NOMO-1 (cell line): ENCODE measurements around the gene WDFY2.

Experiments used
- DNase-seq, 2 experiments: peaks; one replicate each; lab custom pipeline; 2025; ENCODE audit not compliant: unreplicated experiment in 2 of 2; lab: John Stamatoyannopoulos, UW

WDFY2 gene

DNA sequence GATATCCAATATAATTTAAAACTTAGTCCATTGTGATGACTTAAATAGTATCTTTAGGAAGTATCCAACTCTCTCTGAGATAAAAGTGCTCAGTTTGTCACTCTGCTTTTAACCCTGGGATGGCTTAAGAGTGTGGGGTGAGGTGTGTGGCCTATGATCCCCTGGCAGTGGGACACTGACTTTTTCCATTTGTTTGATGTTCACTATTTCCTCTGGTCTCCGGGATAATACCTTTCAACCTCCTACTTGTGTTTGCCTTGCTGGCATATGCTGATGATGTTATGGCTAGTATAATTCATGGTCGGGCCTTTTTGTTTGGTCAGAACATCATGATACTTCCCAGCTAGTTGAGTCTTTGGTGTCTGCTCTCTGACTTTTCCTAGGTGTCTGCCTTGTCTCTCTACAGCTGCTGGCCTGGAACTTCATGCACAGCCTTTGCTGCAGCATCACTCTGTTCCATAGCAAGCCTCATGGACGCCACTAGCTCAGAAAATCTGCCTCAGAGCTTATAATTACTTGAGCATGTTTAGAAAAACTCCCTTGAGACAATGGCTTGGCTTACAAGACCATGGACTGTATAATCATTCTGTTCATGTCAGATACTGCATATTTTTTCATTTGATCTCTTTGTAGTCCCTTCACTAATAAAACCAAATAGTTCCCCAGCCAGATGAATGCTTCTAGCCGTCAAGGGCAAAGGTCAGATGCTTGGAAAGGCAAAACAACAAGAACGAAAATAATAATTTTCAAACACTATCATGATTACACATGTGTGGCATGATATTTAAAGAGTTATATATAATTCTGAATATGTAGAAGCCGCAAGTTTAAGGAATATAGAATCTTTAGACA lies 75.2 kb downstream of the WDFY2 start:
- no peak for DNase-seq

DNA sequence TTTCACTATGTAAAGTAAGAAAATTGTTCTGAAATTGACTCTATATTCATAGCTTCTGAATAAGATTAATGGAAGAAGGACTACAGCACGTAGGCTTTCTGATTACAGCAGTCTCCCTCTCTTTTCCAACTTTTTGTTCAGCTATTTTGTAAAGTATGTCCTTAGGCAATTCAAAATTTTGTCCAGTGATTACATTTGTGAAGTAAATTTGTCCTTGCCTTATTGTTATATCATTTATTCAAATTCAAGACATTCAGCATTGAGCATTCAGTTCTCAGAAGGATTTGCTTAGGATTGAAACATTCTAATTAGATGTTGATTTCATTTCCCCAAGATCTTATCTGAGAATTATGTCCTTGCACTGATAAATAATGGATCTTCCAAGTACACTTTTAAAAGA lies 76.6 kb downstream of the WDFY2 start:
- DNase-seq: no peak

DNA sequence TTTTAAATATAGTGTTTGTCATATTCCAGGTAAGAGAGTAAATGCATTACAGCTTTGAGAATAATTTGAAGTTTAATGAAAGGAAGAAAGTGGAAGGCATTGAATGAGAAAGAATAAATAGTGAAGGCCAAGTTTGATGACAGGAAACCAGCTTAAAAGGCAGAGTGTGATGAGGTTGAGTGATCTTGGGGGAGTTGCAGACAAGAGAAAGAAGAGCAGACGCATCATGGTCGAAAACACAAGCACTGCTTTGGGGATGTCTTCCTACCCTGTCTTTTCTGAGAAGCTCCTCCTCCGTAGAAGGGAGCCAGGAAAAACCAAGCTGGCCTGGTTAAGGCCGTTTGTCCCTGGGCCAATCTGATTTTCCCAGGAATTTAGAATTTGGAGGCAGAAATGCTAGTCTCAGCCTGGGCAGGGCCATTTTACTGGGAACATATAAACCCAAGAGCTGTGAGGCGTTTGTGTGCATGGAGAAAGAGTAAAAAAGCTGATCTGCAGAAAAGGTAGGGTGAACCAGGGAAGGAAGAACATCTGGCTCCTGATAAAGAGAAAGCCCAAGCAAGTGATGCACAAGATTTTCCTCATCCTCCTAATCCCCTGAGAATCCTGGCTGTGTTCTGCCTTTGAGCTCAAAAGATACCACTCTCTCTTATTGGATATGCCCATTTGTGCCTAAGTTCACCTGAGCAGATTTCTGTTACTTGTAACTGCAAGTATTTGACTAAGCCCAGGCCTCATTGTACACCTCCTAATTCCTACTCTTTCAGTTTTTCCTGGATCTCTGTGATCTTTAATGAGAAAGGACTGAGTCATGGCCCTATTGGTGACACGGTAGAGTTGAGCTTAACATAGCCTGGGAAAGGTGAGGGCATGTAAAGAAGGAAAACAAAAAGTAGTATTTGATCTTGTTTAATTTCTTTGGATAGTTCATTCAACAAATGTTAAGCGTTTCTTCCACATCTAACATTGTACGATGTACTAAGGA lies 80.0 kb downstream of the WDFY2 start:
- no peak for DNase-seq

DNA sequence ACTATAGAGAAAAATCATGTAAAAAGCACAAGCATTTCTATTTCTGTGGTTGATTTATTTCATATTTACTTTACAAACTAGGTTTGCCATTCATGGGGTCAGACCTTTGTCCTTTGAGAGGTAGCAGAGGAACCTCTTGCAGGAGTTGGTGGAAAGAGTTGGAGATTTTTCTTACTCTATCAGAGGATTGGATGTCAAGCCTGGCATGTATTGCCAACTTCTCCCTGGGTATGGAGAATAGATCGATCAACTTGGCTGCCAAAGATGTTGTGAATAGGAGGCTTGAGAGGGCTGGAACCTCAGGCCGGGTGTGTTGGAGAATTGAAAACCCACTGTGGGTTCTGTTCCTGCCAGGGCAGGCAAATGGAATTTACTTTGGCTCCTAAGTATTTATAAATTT lies 81.2 kb downstream of the WDFY2 start:
- no peak for DNase-seq

DNA sequence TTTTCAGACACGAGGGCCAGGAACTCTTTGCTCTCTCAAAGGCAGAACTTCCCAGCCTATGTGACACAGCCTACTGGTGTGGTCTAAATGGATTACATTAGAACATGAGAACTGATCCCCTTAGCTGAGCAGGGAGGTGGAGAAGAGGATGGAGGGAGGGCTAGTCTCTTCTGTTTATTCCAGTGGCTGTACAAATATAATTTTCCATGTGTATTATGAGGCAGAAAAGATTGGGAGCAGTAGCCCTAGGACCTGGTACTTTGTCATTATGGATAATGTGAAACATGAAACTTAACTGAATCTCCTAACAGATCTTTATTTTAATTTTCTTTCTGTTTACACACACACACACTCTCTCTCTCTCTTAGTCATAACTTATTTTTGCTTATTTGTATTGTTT lies 82.1 kb downstream of the WDFY2 start:
- no peak for DNase-seq

DNA sequence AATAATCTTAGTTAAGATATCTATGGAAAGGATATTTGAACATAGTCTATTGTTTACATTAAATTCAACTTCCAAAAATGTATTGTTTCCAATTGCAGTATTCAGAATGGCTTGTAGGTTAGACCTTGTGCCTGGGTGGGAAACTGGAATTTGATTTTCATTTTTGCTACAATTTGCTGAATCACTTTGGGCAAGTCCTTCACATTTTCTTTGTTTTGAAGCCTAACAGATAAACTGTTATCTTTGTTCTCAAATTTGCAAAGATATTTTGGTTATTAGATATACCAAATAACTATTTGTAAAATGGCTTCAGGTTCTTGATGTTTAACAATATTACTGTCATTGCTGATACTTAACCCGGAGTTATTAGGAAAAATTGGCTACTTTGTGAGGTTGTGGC lies 82.6 kb downstream of the WDFY2 start:
- no peak for DNase-seq

DNA sequence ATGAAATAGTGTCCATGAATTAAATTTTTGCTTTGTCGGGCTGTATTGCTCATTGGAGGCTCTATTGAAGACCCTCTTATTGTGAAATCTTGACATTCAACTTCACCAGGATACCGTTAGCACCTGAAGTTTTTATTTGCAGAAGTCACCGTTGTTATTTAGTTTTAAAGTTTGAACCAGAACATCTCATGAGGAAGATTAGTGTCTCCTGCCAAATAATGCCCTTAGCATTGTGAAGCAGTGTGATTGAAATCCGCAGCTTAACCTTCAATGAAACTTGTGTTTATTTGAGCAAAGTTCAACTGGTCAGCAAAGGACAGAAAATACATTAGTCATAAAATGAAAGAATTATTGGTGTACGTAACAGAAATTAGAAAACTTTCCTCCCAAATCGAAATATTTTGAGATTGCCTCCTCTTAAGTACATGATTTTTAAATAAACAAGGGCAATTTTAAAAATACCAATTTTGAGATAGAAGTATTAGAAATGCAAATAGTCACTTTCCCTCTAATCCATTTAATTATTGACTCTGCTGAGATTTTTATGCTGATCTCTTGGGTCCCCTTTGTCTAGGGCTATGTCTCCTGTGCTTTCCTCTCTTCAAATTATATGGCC lies 84.4 kb downstream of the WDFY2 start:
- DNase-seq: no peak

DNA sequence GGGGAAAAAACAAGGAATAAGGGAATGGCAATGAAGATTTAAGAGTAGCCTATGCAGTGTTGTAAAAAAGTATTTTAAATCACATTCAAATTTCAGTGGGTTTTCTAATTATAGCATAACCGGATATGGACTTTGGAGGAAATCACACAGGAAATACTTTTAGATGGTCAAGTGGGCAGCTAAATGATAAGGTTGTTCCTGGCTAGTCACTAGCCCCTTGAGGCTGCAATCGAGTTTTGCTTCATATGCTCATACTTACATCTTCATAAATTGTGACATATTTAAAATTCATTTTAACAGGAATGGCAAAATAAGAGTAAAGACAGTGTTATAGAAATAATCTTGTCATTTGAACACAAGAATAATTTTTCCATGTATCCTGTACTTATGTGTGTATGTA lies 88.9 kb downstream of the WDFY2 start:
- DNase-seq: no peak

DNA sequence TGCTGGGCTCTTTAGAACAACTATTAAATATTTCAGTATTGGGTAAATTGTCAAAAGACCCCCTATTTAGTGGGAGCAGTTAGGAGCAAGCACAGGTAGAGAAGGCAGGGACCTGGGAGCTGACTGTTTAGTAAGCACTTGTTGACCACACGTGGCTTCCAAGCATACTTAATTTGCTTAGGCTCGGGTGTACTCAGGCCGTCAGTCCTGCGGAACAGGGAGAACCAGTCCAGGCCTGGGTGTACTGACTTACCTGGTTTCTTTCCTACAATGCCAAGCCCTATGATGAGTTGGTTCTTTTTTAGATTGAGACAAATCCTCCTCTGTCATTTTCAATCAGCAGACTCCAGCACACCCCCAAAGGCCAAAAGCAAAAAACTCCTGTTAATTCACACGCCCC lies 90.0 kb downstream of the WDFY2 start:
- DNase-seq: no peak

DNA sequence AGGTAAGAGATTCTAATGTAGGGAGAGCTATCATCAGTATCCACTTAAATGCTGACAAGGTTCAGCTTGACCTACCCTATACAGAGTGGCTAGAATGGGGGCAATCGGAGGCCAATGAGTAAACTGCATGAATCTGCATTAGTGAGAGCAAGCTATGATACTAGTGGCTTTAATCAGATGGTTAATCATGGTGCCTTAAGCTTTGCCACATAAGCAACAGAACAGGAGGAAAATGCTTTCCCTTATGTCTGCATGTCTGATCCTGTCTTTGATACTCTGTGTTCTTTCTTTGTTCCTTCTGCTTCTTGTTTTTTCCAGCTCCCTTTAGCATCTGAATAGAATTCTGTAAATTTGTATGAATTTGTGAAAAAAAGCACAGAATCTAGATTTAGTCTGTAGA lies 91.1 kb downstream of the WDFY2 start:
- DNase-seq: no peak

DNA sequence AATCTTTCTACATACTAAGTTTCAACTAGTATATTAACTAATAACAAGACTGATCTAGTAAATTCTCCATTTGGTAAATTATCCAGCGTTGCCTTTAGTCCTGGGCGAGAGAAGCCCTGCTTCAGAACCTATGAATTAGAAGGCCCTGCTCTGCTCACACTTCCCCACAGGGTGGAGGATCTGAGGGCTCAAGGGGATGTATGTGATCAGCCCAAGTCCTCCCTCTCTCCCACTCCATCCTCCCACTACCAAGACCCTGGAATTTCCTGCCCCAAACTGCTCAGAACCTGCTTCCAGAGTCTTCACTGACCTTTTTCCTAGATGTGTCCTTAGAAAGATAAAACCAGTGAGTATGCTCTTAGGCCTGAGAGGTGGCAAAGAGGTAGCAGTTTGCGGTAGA lies 91.6 kb downstream of the WDFY2 start:
- no peak for DNase-seq

DNA sequence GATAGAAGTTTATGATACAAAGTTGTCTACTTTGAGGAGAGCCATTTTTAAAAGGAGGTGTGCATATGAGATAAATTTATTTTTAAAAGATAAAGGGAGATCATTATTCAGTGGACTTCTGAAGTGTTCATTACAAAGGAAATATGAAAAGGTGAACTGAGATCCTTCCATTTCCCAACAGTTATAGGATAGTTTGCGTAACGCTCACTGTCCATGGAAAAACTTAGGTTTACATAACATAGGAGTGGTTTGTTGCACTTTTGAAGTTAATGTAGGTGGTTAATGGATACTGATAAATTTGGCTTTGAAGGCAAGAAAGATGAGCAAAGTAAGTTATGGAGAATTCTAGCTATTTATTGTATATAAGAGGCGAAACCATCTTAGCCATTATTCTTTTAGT lies 92.5 kb downstream of the WDFY2 start:
- no peak for DNase-seq

DNA sequence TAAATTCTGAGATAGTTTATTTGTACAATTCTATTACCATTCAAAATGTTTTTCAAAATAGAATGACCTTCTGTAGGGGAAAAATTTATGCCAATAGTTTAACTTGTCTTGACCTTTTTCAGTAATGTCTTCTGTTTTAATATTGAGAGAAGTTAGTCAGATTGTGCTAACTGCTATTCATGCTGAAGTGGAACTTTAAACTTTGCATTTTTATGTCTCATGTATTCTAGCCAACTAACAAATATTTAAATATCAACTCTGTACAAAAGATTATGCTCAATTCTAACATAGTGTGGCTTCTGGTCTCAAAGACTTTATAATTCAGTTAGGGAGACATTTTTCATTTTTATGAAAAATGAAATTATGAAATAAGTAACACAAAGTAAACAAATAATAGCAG lies 94.2 kb downstream of the WDFY2 start:
- no peak for DNase-seq

DNA sequence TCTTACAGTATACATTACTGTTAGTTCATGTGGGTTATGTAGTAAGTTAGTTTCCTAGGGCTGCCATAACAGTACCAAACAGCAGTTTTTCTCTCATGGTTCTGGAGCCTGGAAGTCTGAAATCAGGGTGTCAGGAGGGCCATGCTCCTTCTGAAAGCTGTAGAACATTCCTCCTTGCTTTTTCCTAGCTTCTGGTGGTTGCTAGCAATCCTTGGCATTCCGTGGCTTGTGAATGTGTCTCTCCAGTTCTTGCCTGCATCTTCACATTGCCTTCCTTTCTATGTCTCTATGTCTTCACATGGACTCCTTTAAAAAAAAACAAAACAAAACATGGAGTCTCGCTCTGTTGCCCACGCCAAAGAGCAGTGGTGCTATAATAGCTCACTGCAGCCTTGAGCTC lies 95.4 kb downstream of the WDFY2 start:
- DNase-seq: no peak

DNA sequence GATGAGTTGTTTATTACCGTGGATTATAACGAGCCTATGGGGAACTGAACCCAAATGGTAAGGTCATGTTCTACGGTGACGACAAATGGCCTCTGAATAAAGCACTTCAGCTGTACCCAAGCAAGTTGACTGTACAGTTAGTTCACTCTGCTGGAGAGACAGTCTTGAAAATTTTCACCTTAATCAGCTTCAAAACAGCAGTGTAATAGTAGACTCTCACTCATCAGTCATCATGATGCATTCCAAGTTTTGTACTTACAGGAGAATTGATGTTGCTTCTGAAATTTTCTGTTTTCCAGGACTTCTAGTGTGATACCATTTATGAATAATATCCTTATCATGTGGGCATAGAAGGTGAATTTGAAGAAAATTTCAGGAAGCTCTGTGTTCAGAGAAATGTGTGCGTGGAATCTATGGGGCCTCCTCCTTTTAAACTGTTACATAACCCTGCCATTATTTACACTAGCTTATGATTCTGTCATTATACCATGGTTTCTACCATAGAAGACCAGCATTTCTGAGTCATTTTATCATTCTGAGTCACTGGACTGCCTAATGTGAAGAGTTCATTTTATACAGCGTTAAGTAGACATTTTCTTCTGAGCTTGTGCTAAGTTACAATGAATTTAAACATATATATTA lies 96.9 kb downstream of the WDFY2 start:
- DNase-seq: peak; percentile 24 to 59

DNA sequence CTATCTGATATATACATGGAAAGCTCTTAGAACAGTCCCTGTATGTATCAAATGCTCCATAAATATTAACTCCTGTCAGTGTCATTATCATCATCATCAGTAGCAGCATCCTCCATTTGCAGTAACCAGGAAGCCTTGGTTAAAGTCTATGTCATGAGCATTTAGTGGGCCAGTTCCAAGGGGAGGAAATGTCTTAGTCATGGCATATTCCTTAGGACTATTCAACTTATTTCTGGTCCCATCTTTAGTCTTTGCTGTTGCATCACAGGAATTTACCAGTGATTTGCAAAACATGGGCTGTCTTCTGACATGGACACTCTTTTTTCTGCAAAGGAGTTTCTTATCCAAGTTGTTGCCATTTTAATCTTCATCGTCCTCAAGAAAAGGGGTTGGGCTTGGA lies 98.4 kb downstream of the WDFY2 start:
- no peak for DNase-seq

DNA sequence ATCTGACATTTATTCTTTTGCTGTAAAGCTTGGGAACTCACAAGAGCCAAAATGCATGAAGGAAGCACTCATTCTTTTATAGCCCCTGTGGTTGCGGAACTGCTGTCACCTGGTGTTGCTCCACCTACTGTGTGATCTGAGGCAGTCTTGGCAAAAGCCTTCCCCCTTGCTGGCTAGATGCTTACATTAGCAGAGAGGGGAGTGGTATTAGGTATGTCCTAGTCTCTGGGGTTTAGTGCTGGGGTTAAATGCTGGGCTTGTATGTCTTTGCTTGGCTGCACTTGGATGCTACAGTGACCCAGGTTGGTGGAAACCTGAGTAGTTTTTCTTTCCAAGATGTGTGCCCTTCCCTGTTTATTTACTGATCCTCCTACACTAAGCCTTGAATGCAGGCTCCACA lies 99.3 kb downstream of the WDFY2 start:
- no peak for DNase-seq

DNA sequence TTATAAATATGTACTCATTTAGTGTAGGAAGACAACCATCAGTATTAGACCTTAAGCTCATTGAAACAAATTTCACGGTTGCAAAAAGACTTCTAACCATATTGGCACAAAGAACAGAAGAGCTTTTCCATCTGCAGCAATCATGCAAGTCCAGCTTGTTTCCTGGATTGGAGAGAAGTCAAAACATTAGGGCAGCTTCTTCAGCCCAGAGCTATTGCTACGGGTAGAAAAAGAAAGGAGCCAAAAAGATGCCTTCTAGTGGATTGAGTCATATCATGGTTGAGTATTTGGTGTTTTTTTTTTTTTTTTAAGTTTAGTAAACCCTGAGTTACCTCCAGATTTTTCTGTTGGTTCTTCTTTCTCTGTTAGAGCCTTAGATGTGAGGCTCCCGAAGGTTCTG lies 99.8 kb downstream of the WDFY2 start:
- DNase-seq: no peak

DNA sequence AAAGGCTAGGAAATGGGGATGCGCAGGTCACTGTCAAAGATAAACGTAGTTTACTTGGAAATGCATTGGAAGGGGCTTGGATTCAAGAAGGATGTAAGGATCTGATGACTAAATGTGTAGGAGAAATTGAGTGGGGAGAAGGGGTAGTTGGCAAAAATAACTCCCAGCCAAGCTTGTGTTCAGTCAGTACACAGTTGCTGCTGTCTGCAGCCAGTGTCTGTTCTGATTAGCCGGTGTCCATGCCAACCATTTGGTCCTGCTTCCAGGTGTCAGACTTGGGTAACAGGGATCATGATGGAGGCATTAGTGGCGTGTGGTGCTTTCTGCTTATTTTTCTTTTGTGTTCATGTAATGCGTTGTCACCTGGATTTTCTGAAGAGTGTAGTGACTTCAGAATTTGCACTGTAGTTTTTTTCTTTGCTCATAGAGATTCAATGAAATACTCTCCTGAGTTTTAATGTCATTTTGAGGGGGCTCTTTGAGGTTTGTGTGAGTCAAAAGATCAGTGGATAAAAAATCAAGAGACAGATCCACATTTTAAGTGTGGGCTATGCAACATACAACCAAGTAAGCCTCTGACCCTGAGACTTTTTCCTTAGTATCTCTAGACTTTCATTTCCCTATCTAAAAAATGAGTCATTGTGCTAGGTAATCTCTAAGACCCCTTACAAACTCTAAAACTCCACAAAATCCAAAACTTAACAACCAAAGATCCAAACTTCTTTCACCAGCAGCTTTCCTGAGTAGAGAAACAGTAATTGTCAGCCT lies 103.9 kb downstream of the WDFY2 start:
- peak in 1 of 2 experiments; percentile 6 for DNase-seq
